Type B pancreatic cell (in vitro differentiated cells): ENCODE results near the gene IL36B. TPM values are rescaled to one million over a fixed set of nuclear protein-coding genes. Genes with fewer than 3 reads are reported as not detected.

ENCODE experiments used
- DNase-seq: peaks from one replicate; pipeline ENCODE4 v3.0.0; 2021; ENCODE audit warnings: mixed read lengths; ENCODE audit not compliant: unreplicated experiment; ENCODE audit errors: extremely low spot score
- H3K27ac Mint-ChIP-seq: 2 replicates; pipeline ENCODE4 v1.8.0; 2021; ENCODE audit warnings: mild to moderate bottlenecking, mixed read lengths
- H3K27me3 Mint-ChIP-seq: 2 replicates; pipeline ENCODE4 v1.8.0; 2021; ENCODE audit warnings: mixed read lengths
- H3K36me3 Mint-ChIP-seq: 2 replicates; pipeline ENCODE4 v1.8.0; 2021; ENCODE audit warnings: mixed read lengths
- H3K4me1 Mint-ChIP-seq: one replicate; pipeline ENCODE4 v1.8.0; 2021; ENCODE audit warnings: mixed read lengths; ENCODE audit not compliant: unreplicated experiment
- H3K4me3 Mint-ChIP-seq: 2 replicates; pipeline ENCODE4 v1.8.0; 2021; ENCODE audit warnings: mild to moderate bottlenecking, mixed read lengths
- H3K9me3 Mint-ChIP-seq: 2 replicates; pipeline ENCODE4 v1.8.0; 2021; ENCODE audit warnings: mixed read lengths
- total RNA-seq: library from RNA; stranded (reverse); gene quantifications from 2 replicates; pipeline ENCODE4 v1.2.1, GENCODE V29; 2021; ENCODE audit warnings: low replicate concordance
- TF ChIP-seq, protein P1 (sequence below): fragments of 200-600 bp; sonication (generic); conservative IDR thresholded peaks from 2 replicates; pipeline ENCODE4 v1.5.0; 2021; ENCODE audit warnings: antibody characterized with exemption, mild to moderate bottlenecking

Gene IL36B
- total RNA-seq, 1 donor from 2014 or later = not detected

GRCh38 chr2:113050921-113051895 lies 1.5 kb downstream of the IL36B start:
- H3K36me3 Mint-ChIP-seq = no peaks in the 10 kb centered on the region
- TF ChIP-seq, protein P1, sequence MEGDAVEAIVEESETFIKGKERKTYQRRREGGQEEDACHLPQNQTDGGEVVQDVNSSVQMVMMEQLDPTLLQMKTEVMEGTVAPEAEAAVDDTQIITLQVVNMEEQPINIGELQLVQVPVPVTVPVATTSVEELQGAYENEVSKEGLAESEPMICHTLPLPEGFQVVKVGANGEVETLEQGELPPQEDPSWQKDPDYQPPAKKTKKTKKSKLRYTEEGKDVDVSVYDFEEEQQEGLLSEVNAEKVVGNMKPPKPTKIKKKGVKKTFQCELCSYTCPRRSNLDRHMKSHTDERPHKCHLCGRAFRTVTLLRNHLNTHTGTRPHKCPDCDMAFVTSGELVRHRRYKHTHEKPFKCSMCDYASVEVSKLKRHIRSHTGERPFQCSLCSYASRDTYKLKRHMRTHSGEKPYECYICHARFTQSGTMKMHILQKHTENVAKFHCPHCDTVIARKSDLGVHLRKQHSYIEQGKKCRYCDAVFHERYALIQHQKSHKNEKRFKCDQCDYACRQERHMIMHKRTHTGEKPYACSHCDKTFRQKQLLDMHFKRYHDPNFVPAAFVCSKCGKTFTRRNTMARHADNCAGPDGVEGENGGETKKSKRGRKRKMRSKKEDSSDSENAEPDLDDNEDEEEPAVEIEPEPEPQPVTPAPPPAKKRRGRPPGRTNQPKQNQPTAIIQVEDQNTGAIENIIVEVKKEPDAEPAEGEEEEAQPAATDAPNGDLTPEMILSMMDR = no peak
- H3K4me3 Mint-ChIP-seq = no peak overlapping the region
- no peaks in the 10 kb centered on the region for H3K4me1 Mint-ChIP-seq
- DNase-seq = peak; percentile 67
- peaks cover 2% of the 10 kb centered on the region for H3K9me3 Mint-ChIP-seq
- H3K27ac Mint-ChIP-seq = no peak overlapping the region
- peaks cover 4% of the 10 kb centered on the region for H3K27me3 Mint-ChIP-seq

DNA sequence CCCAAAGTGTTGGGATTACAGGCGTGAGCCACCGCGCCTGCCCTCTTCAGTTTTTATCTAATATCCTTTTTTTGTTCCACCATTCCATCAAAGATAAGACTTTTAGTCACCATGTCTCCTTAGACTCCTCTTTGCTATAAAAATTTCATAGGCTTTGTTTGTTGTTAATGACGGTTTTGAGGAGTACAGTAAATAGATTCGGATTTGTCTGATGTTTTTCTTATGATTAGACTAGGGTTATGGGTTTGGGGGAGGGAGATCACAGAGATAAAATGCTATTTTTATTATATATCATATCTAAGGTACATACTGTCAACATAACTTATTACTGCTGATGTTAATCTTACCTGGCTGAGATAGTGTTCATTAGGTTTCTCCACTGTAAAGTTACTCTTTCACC lies 6.2 kb downstream of the IL36B start:
- no peaks in the 10 kb centered on the region for H3K9me3 Mint-ChIP-seq
- no peak overlapping the region for H3K27ac Mint-ChIP-seq
- DNase-seq = no peak
- no peaks in the 10 kb centered on the region for H3K36me3 Mint-ChIP-seq
- no peak overlapping the region for H3K4me3 Mint-ChIP-seq
- no peaks in the 10 kb centered on the region for H3K4me1 Mint-ChIP-seq
- peaks cover 11% of the 10 kb centered on the region for H3K27me3 Mint-ChIP-seq
- TF ChIP-seq, protein P1 = no peak

GRCh38 chr2:113041871-113042270 lies 10.8 kb downstream of the IL36B start:
- Mint-ChIP-seq H3K36me3 (no peaks in the 10 kb centered on the region), H3K27me3 (peaks cover 20% of the 10 kb centered on the region), H3K4me3 (no peak overlapping the region), H3K4me1 (no peaks in the 10 kb centered on the region), H3K27ac (no peak overlapping the region), H3K9me3 (no peaks in the 10 kb centered on the region)
- no peak for DNase-seq
- TF ChIP-seq, protein P1 = no peak

GRCh38 chr2:113039719-113040118 lies 12.9 kb downstream of the IL36B start:
- no peaks in the 10 kb centered on the region for H3K4me1 Mint-ChIP-seq
- no peaks in the 10 kb centered on the region for H3K36me3 Mint-ChIP-seq
- DNase-seq = no peak
- no peak overlapping the region for H3K4me3 Mint-ChIP-seq
- H3K27me3 Mint-ChIP-seq = peaks cover 20% of the 10 kb centered on the region
- no peak overlapping the region for H3K27ac Mint-ChIP-seq
- no peaks in the 10 kb centered on the region for H3K9me3 Mint-ChIP-seq
- TF ChIP-seq, protein P1 = no peak

- H3K27me3 Mint-ChIP-seq = peaks cover 20% of the 10 kb centered on the region
- H3K4me3 Mint-ChIP-seq = no peak overlapping the region
- H3K36me3 Mint-ChIP-seq = no peaks in the 10 kb centered on the region
- H3K27ac Mint-ChIP-seq = no peak overlapping the region
- no peaks in the 10 kb centered on the region for H3K4me1 Mint-ChIP-seq
- no peak for DNase-seq
- TF ChIP-seq, protein P1 = no peak
- no peaks in the 10 kb centered on the region for H3K9me3 Mint-ChIP-seq
These were observed 13.5 kb downstream of the IL36B start for GRCh38 chr2:113039158-113039557.
